ENCODE results near the gene MROH2A.

The MROH2A gene

GRCh38 chr2:233766416-233766815 lies 11.7 kb upstream of the MROH2A start:
- no peak for DNase-seq (ENCODE audit: low spot score)

- no peak for DNase-seq (ENCODE audit: low spot score)
Measured at GRCh38 chr2:233768076-233768475, 10.1 kb upstream of the MROH2A start.

- DNase-seq (ENCODE audit: low spot score), result no peak
Measured at GRCh38 chr2:233769260-233769659, 8.9 kb upstream of the MROH2A start.

GRCh38 chr2:233772153-233772552 lies 6.0 kb upstream of the MROH2A start:
- no peak for DNase-seq (ENCODE audit: low spot score)

GRCh38 chr2:233772583-233772982 lies 5.5 kb upstream of the MROH2A start:
- no peak for DNase-seq (ENCODE audit: low spot score)

- DNase-seq (ENCODE audit: low spot score), result no peak
Measured at GRCh38 chr2:233773854-233774253, 4.3 kb upstream of the MROH2A start.

GRCh38 chr2:233775414-233775813 lies 2.7 kb upstream of the MROH2A start:
- no peak for DNase-seq (ENCODE audit: low spot score)

- DNase-seq (ENCODE audit: low spot score), result no peak
Measured at GRCh38 chr2:233779722-233780121, 1.6 kb downstream of the MROH2A start.

- DNase-seq (ENCODE audit: low spot score), result no peak
Measured at GRCh38 chr2:233780771-233781170, 2.6 kb downstream of the MROH2A start.

- DNase-seq (ENCODE audit: low spot score), result no peak
Measured at GRCh38 chr2:233789554-233789953, 11.4 kb downstream of the MROH2A start.

GRCh38 chr2:233791151-233791882 lies 13.2 kb downstream of the MROH2A start:
- no peak for DNase-seq (ENCODE audit: low spot score)

GRCh38 chr2:233791883-233792329 lies 13.8 kb downstream of the MROH2A start:
- no peak for DNase-seq (ENCODE audit: low spot score)

GRCh38 chr2:233792720-233793119 lies 14.6 kb downstream of the MROH2A start:
- no peak for DNase-seq (ENCODE audit: low spot score)

GRCh38 chr2:233793465-233794127 lies 15.5 kb downstream of the MROH2A start:
- no peak for DNase-seq (ENCODE audit: low spot score)

GRCh38 chr2:233794128-233794658 lies 16.1 kb downstream of the MROH2A start:
- no peak for DNase-seq (ENCODE audit: low spot score)

GRCh38 chr2:233795735-233796171 lies 17.6 kb downstream of the MROH2A start:
- DNase-seq (ENCODE audit: low spot score), result no peak

- no peak for DNase-seq (ENCODE audit: low spot score)
Measured at GRCh38 chr2:233796254-233796653, 18.1 kb downstream of the MROH2A start.

- DNase-seq (ENCODE audit: low spot score), result no peak
Measured at GRCh38 chr2:233798335-233799086, 20.4 kb downstream of the MROH2A start.

GRCh38 chr2:233799087-233799665 lies 21.0 kb downstream of the MROH2A start:
- no peak for DNase-seq (ENCODE audit: low spot score)

GRCh38 chr2:233799716-233800115 lies 21.6 kb downstream of the MROH2A start:
- DNase-seq (ENCODE audit: low spot score), result no peak

- DNase-seq (ENCODE audit: low spot score), result no peak
Measured at GRCh38 chr2:233800208-233800607, 22.1 kb downstream of the MROH2A start.
